Activated T-cell treated with anti-CD3 and anti-CD28 coated beads for 1 hour (primary cell): ENCODE data around the gene POLD4.
"Not testable (repeated sequence)": the region's sequence is repeated elsewhere in the genome, so short reads cannot be mapped to it uniquely, and the experiment has no call there.

Experiments
- DNase-seq: peaks from one replicate; pipeline ENCODE4 v3.0.0-alpha.2; 2020; ENCODE audit warnings: low read depth

The POLD4 gene

DNA sequence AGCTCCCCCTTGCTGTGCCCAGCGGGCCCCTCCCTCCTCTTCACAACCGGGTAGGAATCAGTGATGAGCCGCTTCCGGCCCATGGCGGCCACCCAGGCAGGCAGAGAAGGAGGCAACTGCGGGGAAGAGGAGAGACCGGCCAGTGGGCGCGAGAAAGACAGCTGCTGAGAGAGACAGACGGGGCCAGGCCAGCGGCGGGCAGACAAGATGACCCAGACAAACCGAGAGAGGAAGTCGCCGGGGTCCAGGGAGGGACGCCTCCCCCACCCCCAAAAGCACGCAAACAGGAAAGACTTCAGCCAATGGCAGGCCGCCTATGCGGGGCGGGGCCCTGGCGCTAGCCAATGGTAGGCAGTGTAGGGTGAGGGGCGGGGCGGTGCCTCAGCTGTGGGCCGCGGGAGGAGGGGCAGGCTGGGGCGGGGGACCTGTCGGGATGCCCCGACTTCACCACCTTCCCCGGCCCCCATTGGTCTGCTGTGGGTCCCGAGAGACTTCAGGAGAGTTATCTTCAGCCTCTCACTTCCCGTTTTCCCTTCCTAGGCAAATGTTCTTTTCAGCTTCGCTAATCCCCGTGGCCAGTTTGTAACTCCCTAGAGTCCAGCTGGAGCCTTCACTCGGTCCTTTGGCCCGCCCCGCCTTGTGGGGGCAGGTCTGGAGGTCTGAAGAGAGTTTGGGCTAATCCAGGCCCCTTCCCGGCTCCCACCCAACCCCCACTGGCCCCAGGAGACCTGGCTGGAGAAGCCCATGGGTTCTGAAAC lies at the start of gene POLD4:
POLD4 (minus strand) TSS at position 230 of the 758 bp plus-strand sequence; CDS start at position 83, 147 bp downstream.
- DNase-seq: peak; percentile 95

DNA sequence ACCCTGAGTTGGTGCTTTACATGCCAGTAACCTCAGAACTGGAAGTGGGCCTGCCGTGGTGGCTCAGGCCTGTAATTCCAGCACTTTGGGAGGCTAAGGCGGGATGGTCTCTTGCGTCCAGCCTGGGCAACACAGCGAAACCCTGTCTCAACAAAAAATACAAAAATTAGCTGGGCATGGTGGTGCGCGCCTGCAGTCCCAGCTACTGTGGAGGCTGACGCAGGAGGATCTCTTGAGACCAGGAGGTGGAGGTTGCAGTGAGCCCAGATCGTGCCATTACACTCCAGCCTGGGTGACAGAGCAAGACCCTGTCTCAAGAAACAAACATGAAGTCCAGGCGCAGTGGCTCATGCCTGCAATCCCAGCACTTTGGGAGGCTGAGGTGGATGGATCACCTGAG lies 49.7 kb upstream of the POLD4 start:
- DNase-seq: not testable (repeated sequence)

DNA sequence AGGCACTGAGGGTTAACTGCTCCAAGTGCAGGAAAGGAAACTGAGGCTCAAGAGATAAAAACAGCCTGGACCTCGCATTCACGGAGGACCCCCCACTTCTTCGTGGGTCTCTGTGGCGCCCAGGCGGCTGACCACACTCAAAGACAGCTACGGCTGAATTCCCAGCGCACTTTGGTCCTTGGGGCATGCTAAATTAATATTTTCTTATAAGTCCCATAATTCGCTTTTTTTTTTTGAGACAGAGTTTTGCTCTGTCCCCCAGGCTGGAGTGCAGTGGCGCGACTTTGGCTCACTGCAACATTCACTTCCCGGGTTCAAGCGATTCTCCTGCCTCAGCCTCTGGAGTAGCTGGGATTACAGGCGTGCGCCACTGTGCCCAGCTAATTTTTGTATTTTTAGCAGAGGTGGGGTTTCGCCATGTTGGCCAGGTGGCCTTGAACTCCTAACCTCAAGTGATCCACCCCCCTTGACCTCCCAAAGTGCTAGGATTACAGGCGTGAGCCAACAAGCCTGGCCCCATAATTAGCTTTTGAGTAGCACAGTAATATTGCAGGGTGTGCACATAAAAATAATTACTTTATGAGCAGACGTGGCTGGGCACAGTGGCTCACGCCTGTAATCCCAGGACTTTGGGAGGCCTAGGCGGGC lies 49.0 kb upstream of the POLD4 start:
- not testable (repeated sequence) for DNase-seq

DNA sequence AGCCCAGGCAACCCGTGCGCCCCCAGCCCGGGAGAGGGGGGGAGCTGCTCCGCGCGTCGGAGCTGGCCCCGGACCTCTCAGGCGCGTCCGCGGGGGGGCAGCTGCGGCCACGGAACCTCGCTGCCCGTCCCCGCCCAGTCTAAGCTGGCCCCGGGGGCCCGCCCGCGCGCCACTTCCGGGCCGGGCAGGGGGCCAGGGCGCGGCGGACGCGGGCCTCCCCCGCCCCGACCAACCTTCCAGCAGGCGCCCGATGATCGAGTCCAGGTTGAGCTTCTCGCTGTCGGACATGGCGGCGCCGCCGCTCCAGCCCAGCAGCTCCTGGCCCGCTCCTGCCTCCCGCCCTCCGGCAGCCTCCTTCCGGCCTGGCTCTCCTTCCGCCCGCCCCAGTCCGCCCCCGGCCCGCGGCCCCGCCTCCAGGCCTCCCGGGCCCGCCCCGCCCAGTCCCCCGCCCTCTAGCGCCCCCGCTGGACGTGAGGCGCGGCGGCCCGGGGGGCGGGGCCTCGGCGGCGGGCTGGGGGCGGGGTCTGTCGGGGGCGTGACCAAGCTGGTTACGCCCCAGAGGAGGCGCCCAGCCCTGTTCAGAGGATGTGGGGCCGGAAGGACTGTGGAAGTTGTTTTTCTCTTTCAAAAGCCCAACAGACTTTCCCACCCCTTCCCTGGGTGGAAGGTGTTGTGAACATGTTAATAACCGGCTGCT lies 48.3 kb upstream of the POLD4 start, which contains the start of gene PPP1CA:
PPP1CA (minus strand) TSS at position 364 of the 697 bp plus-strand sequence; CDS start at position 288, 76 bp downstream.
- peak; percentile 90 for DNase-seq

DNA sequence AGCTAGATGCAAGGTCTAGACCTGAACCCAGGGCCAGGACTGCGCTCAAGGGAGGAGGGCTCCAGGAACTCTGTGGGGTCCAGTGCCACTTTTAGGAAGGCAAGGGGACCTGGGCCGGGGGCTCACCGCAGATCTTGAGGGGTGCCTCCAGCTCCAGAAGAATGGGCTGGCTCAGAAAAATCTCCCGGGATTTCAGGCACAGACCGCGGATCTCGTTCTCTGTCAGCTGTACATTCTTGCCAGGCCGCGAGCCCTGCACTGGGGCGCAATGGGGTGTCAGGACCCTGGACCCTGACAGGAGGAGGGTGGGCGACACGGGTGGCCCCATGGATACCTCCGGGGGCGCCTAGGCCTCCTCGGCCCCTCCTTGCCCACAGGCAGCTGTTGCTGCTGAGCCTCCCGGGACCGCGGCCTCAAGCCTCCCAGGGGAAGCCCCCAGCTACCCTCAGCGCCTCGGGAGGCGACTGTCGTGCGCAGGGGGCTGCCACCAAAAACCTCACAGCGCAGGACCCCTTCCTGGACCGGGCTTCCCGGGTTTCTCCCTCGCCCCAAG lies 47.7 kb upstream of the POLD4 start:
- no peak for DNase-seq

DNA sequence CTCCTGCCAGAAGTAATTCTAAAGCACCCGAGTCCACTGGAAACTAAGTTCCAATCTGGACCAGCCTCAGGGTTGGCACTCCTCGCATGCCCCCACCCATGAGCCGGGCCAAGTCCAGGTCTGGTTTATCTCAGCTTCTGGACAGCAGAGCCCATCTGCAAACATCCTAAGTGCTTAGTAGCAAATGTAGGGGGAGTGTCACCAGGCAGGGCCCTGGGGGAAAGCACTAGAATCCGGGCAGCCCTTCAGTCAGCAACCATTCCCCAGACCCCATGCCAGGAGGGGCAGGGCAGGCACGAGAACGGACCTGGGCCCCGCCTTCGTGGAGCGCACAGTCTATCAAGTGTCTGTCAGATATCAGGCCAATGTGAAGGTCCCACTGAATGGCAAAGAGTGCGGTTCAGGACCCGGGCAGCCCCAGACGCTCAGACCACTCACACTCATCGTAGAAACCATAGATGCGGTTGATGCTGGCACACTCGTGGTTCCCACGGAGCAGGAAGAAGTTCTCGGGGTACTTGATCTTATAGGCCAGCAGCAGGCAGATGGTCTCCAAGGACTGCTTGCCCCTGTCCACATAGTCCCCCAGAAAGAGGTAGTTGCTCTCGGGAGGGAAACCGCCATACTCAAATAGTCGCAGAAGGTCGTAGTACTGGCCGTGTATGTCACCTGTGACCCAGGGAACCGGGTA lies 47.0 kb upstream of the POLD4 start:
- DNase-seq: no peak

DNA sequence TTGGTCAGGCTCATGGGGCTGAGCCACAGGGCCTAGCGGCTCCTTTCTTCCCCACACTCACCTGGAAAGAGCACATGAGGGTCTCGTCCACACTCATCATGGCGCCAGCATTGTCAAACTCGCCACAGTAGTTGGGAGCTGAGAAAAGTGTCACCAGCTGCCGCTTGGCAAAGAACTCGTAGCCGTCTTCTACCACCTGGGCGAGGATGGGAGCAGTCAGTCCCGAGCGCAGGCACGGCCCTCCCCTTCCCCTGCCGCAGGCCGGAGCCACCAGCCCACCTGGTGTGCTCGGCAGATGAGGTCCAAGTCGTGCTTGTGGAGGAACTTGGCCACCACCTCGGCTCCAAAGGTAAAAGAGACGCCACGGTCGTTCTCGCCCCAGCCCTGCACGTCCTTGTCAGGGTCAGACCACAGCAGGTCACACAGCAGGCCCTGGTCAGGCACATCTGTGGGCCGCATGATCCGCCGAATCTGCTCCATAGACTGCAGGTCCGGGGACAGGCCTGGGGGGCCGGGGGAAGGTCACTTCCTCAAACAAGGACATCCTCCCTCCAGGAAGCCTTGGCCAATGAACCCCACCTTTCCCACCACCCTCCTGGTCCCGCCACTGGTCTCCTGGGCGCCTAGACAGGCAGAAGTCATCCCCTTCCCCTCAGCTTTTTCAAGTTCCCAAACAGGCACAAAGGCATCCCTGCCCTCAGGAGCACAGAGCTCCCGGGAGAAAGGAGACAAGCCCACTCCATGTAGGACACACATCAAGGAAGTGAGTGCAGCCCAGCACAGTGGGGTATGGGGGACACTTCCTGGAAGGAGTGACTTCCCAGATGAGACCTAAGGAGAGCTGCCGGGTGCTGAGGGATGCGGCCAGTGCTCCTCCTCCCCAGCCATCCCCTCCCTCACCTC lies 45.6 kb upstream of the POLD4 start:
- DNase-seq: no peak

DNA sequence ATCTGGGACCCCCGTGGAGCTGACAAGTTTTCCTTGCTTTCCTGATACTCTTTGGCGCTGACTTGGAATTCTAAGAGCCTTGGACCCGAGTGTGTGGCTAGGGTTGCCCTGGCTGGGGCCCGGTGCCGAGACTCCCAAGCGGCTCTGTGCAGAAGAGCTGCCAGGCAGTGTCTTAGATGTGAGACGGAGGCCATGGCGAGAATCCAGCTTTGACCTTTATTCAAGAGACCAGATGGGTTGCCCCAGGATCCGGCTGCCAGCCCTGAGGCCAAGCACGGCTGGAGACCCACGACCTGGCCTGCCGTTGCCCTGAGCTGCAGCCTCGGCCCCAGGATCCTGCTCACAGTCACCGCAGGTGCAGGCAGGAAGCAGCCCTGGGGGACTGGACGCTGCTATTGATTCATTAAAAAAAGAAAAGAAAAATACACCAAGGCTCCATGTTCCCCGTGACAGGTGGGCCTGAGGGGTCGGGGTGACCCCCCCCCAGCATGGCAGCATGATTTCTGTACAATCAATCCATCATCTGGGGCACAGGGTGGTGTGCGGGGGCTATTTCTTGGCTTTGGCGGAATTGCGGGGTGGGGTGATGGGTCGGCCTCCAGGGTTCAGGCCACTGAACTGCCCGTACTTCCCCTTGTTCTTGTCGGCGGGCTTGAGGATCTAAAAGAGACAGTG lies 44.8 kb upstream of the POLD4 start:
- DNase-seq: no peak

DNA sequence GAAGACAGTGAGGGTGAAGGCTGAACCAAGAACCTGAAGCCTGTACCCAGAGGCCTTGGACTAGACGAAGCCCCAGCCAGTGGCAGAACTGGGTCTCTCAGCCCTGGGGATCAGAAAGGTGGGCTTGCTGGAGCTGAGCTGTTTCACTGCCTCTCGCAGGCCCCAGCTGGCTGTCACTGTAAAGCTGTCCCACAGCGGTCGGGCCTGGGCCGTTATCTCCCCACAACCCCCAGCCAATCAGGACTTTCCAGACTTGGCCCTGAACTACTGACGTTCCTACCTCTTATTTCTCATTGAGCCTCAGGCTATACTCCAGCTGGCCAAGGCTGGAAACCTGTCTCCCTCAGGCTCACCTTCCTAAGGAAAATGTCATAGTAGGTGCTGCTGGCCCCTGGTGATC lies 44.2 kb upstream of the POLD4 start:
- no peak for DNase-seq

DNA sequence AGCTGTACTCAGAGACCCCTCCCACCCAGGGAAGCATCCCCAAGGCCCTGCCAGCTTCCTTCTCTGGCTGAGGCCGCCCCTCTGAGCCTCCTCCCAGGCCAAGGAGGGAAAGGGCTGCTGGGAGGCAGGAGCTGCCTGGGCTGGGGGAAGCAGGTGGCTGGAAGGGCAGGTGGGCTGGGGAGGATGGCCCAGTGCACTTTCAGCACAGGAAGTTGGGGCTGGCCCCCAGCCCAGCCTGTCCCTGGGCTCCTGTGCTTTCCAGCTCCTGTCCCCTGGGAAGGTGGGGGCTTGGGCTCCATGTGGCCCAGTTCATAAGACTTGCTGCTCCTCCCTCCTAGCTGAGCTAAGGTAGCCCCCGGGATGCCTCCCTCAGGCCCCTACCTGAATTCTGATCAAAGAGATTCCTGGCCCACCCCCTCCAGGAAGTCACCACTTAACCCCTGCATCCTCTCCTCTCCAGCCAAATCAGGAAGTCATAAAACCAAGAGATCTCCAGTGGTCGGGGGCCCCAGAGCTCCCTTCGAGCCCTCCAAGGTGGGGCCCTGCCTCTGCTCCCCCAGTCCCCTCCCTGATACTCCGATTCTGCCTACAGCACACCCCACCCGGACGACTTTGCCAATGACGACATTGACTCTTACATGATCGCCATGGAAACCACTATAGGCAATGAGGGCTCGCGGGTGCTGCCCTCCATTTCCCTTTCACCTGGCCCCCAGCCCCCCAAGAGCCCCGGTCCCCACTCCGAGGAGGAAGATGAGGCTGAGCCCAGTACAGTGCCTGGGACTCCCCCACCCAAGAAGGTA lies 43.4 kb upstream of the POLD4 start:
- no peak for DNase-seq

DNA sequence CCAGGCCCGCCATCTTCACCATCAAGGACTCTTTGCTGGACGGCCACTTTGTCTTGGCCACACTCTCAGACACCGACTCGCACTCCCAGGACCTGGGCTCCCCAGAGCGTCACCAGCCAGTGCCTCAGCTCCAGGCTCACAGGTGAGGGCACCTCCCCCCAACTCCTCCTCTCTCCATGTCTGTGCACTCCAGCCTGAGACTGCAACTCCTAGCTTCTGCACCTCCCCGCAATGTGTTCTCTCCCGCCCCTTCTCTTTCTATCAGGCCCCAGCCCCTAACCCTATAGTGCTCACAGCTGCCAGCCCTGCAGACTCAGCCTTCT lies 42.9 kb upstream of the POLD4 start:
- no peak for DNase-seq

DNA sequence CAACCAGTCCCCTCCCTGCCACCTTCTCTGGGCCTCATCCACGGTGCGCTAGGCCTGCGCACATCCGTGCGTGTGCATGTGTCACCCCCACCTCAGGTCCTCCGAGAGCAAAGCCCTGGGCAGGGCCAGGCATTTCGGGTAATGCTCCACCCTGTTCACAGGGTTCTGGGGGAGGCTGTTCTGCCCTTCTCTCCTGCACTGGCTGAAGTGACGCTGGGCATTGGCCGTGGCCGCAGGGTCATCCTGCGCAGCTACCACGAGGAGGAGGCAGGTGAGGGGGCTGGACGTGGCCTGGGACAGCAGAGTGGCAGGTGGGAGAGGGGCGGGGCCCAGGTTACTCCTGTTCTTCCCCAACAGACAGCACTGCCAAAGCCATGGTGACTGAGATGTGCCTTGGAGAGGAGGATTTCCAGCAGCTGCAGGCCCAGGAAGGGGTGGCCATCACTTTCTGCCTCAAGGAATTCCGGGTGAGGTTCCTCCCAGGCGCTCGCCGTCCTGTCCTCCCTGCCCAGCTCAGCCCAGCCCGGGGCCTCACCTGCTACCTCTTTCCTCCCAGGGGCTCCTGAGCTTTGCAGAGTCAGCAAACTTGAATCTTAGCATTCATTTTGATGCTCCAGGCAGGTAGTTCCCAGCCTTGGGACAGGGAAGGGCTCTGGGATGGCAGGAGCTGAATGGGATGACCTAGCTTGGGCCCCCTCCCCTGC lies 42.4 kb upstream of the POLD4 start:
- DNase-seq: no peak

DNA sequence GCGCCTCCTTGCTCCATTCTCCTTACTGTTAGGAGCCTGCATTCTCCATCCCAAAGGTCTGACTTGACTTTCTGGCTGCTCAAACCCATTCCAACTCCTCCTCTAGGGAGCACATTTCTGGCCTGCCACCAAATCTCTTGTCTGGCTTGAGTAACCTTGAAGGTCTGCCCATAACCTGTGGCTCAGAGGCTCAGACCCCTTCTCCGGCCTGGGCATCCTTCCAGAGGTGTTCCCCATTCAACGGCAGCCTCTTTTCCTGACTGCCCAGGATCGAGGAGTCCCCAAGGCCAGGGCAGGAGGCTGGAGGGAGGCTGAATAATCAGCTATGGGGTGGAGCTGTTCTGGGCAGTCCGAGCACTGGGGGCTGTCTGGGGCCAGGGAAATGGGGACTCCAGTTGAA lies 40.6 kb upstream of the POLD4 start:
- no peak for DNase-seq

DNA sequence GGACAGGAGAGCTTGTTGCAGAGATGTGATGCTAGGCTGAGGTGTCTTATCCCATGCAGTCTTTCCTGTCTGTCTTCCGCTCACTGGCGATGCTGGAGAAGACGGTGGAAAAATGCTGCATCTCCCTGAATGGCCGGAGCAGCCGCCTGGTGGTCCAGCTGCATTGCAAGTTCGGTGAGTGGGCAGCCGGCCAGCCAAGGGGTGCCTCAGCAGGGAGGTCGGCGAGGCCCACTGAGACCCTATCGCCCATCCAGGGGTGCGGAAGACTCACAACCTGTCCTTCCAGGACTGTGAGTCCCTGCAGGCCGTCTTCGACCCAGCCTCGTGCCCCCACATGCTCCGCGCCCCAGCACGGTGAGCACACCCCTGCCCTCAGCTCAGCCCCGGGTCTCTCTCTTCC lies 40.1 kb upstream of the POLD4 start:
- DNase-seq: no peak

DNA sequence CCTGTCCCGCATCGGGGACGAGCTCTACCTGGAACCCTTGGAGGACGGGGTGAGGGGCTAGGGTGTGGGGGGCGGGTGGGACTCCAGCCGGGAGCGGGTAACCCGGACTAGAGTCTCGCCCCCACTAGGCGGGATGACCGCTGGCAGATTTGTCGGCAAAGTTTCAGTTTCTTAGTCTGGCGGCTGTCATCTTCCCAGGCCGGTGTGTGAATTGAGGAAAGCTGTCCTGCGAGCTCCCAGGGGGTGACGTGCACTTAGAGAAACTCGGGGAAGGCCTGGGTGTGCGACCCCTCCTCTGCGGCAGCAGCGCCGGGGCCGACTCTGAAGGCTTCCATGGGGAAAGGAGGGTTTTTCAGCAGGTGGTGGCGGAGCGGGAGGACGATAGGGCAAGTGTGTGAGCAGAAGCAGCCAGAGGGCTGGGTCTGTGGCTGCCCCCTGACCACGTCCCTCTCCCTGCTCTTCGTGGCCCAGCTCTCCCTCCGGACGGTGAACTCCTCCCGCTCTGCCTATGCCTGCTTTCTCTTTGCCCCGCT lies 38.9 kb upstream of the POLD4 start:
- DNase-seq: no peak

DNA sequence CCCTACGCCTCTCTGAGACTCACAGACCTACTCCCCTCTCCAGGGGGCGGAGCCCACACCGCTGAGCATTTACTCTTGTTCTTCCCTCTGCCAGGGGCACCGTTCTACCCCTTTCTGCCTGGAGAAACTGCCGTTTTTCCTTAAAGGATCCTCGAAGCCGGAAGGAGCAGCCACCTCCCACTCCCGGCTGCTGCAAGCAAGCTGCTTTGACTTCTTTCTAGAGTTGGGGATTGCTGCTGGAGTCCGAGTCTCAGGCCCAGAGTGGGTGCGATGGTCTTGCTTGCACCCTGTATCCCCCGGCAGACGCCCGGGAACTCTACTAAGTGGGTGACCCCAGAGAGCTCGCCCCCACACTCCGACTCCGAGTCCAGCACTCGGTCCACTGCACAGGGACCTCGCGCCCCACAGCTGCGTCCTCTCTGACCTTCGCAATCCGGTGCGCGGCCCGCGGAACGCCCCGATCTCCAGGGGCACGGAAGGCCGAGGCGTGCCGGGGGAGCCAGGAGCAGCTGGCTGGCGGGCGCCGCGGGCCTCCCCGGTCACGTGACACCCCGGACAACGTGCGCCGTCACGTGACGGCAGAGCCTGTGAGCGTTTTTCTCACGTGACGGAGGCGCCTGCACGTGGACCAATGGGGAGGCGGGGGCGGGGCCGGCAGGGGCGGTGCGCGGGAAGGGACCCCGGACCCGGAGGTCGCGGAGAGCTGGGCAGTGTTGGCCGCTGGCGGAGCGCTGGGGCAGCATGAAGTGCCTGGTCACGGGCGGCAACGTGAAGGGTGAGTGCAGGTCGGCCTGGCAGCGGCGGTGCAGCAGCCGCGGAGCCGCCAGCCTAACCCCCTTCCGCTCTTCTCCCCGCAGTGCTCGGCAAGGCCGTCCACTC lies 38.2 kb upstream of the POLD4 start, which contains the start of gene RAD9A:
RAD9A (plus strand) TSS at position 683 of the 879 bp plus-strand sequence; CDS start at position 742, 59 bp downstream.
- peak; percentile 91 for DNase-seq

DNA sequence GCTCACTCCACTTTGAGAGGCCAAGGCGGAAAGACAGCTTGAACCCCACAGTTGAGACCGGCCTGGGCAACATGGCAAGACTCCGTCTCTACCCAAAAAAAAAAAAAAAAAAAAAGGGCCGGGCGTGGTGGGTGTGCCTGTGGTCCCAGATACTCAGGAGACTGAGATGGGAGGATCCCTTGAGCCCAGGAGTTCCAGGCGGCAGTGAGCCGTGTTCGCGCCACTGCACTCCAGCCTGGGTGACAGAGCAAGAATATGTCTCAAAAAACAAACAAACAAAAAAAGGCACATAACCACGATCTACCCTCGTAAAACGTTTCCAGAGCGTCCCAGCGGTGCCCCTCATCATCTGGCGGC lies 37.6 kb upstream of the POLD4 start:
- no peak for DNase-seq

DNA sequence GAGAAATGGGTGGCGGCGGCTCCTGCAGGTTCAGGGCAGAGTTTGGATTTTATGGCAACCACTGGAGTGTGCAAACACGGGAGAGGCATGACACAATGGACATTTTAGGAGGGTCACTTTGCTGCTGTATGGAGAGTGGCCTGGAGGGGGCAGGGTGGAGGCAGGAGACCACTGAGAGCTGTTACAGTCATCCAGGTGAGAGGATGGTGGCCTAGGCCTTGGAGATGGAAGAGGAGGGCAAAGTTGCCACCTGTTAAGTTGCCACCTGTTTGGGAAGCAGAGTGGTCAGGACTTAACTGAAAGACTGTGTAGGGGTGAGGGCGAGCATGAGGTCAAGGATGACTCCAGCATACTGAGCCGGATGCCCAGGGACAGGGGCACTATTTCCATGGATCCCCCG lies 36.1 kb upstream of the POLD4 start:
- peak; percentile 54 for DNase-seq
